HG03175 (cell line): ENCODE results near the gene ATP1A3.
A peak's percentile ranks its signal among the peaks of the same experiment; 100 is the strongest.

Experiments
- ATAC-seq: cut with Tn5 transposase; IDR thresholded peaks from one replicate; pipeline ENCODE4 v1.9.1; 2021; ENCODE audit warnings: mild to moderate bottlenecking, moderate library complexity; ENCODE audit not compliant: unreplicated experiment

ATP1A3 gene

GRCh38 chr19:41988947-41989346 is 5.1 kb downstream of the ATP1A3 start:
- ATAC-seq, result no peak

- ATAC-seq, result no peak
These were observed 6.7 kb downstream of the ATP1A3 start for GRCh38 chr19:41987141-41987860.

GRCh38 chr19:41984961-41985360 is 9.1 kb downstream of the ATP1A3 start:
- ATAC-seq, result no peak

DNA sequence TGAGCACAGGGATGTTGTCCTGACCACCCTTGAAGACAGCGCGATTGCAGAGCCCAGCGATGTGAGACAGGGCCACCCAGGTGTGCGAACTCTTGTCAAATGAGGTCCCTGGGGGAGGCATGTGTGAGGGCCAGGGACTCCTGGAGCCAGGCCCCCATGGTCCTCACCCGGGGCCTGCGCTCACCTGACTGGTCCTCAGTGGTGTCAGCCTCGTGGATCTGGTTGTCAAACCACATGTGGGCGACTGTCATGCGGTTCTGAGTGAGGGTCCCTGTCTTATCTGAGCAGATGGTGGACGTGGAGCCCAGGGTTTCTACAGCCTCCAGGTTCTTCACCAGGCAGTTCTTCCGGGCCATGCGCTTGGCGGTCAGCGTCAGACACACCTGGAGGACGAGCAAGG is 12.3 kb downstream of the ATP1A3 start:
- ATAC-seq, result no peak

DNA sequence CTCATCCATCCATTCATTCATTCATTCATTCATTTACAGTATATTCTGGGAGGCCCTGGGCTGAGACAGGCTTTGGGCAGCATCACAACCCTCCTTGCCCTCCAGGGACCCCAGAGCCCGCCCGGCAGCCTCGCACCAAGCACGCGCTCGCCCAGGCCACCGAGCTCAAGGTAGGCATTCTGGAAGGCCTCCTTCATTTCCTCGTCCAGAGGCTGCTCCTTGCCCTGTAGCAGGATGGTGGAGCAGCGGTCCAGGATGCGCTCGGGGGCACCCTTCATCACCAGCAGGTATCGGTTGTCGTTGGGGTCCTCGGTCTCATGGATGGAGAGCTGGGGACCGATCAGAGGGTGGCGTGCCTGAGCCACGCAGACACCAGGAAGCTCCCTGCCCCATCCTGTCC is 15.6 kb downstream of the ATP1A3 start:
- ATAC-seq, result no peak

DNA sequence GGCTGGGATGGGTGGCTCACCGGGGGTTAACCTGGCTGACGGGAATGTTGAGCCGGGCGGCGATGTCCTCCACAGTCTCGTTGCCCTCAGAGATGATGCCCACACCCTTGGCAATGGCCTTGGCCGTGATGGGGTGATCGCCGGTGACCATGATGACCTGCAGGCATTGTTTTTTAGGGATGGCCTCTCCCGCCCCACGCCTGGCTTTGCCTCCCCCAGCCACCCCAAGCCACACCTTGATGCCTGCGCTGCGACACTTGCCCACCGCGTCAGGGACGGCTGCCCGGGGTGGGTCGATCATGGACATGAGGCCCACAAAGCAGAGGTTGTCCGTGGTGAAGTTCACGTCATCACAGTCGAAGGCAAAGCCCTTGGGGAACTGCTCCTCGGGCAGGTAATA is 16.1 kb downstream of the ATP1A3 start:
- no peak for ATAC-seq

DNA sequence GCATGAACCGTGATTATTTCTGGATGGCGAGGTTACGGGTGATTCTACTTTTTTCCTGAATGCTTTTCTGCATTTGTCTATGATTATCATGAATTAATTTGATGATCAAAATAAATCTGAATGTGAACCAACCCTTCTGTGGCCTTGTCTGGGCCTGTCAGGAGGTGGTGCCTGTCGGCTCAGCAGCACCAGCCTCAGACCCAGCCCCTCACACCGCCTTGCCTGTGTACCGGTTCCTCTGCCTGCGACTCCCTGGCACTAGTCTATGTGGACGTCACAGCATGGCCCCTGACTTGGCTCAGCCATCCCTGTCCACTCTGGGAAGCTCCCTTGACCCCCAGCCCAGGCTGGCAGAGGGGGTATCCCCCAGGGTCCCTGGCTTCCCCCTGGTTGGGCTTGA is 19.4 kb downstream of the ATP1A3 start:
- ATAC-seq, result no peak

DNA sequence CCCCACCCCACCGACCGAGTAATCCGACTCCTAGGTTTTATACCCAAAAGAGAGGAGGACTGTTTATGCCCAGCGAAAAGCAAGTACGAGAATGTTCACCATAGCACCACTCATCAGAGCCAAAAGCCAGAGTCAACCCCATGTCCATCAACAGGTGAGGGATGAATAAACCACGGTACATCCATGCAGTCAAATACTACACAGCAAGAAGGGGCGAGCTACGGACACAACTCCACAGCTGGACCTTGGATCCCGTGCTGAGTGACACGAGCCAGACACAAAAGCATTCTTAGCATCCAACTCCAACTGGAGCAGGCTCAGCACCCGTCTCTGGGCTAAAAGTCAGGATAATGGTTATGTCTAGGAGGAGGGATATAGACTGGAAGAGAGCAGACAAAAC is 22.7 kb downstream of the ATP1A3 start:
- no peak for ATAC-seq

DNA sequence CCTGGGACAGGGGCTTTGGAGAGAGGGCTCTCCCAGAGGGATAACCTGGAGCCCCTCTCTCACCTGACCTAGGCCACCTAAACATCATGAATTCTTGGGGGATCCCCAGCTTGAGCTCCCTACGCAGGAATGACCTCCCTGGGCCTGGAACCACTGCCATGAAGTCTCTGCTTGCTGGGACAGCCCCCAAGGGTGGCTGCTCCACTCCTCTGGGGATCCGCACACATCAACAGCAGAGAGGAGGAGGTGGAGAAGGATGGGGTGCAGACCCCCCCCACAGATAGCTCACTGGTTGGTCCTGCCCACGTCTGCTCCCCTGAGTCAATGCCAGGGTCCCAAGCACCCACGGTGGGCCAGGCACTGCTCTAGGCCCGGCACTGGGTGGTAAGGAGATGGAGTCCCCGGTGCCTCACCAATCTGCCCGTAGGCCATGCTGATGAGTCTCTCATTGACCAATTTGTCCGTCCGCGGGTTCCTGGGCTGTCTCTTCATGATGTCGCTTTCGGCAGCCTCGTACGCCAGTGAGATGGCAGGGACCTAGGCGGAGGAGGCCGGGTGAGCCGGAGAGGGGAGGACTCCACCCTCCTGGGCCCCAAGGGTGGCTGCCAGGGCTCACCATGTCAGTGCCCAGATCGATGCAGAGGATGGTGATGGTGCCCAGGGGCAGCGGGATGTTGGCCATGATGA is 24.1 kb downstream of the ATP1A3 start:
- ATAC-seq, result no peak

GRCh38 chr19:41968751-41969595 is 25.1 kb downstream of the ATP1A3 start:
- no peak for ATAC-seq

DNA sequence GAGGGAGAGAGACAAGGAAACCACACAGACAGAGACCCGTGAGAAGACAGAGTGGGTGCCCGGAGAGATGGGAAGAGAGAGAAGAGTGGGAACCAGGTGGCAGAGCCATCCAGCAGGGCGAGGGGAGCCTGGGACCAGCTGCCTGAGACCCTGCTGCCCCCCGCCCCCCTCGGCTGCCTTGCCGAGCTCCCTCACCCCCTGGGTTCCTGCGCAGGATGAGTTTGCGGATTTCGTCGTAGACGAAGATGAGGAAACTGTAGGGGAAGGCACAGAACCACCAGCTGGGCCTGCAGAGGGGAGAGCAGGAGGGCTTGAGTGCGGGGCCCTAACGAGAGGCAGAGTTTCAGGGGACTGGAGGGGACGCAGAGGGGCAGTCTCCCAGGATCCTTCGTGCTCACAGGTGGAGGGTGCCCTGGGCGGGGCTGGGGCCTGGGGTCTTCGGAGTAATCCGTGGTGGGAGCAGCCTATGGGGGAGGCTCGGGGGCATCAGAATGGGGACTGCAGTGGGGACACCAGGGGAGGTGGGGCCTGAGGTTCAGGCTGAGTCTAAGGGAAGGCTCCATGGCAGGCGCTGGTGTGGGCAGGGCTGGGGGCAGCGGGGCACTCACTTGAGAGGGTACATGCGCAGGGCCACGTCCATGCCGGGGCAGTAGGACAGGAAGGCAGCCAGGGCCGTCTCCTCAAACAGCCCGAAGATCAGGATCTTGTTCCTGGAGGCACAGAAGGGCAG is 26.8 kb downstream of the ATP1A3 start:
- ATAC-seq, result no peak

GRCh38 chr19:41965106-41965505 is 28.9 kb downstream of the ATP1A3 start:
- no peak for ATAC-seq

GRCh38 chr19:41960973-41961372 is 33.1 kb downstream of the ATP1A3 start:
- ATAC-seq, result no peak

GRCh38 chr19:41959056-41960053 is 34.7 kb downstream of the ATP1A3 start, which contains the start of gene RABAC1:
Gene RABAC1, minus strand, starts transcription at chr19:41959321. Its CDS starts 29 bp downstream, at chr19:41959292.
- peak; percentile 86 for ATAC-seq

DNA sequence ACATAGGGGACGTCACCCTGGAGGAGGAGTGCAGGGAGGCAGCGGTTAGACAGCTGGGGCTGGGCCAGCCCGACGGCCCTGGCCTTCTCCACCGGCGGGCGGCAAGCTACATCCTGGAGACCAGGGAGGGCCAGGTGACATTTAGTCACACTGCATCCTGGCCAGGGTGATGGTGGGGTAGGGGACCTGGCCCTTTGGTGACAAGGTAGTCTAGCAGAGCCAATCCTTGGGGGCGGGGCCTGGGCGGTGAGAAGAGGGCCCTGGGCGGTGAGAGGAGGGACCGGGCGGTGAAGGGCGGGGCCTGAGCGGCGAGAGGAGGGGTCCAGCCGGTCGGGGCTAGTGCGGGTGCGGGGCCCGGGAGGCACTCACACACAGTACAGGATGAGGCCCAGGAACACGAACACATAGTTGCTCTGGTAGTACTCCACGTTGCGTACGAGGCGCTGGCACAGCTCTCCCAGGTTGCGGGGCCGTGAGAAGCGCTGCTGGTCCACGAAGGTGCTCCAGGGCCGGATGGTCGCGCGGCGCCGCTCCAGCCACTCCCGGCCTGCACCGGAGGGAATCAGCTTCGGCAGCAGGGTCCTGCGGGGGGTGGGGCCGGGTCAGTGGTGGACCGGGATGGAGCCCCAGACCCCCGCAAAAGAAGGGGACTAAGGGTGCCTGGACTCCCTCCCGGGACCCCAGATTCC is 35.5 kb downstream of the ATP1A3 start:
- ATAC-seq, result peak; percentile 58

- ATAC-seq, result no peak
These were observed 36.1 kb downstream of the ATP1A3 start for GRCh38 chr19:41957838-41958366.

GRCh38 chr19:41957161-41957837 is 36.7 kb downstream of the ATP1A3 start:
- no peak for ATAC-seq

- no peak for ATAC-seq
These were observed 37.4 kb downstream of the ATP1A3 start for GRCh38 chr19:41956621-41957020.
